Kidney (tissue), 14 donors: ENCODE data around the gene ZNF24. TPM values are rescaled to one million over a fixed set of nuclear protein-coding genes. Genes with fewer than 3 reads are reported as not detected.

Source experiments
- DNase-seq, 5 donors: peaks; one replicate each; pipeline ENCODE4 v3.0.0-alpha.2; 2013 to 2020
- FAIRE-seq: peaks from 2 replicates; lab custom pipeline; 2012; peaks lifted over from hg19 to GRCh38; lab: Jason Lieb, UNC
- H3K27ac ChIP-seq, 2 donors: one replicate each; pipeline ENCODE4 v1.7.0; 2013; ENCODE audit warnings: low read depth in 2 of 2, low read length in 2 of 2, inconsistent platforms in 1 of 2
- H3K27me3 ChIP-seq: one replicate; pipeline ENCODE4 v1.7.1; 2013; ENCODE audit warnings: low read length, inconsistent platforms; ENCODE audit not compliant: control insufficient read depth, insufficient read depth
- H3K36me3 ChIP-seq, 3 donors: one replicate each; pipeline versions ENCODE4 v1.7.0 to v1.7.1; 2013; ENCODE audit warnings: low read length in 3 of 3, control low read depth in 1 of 3, inconsistent platforms in 1 of 3; ENCODE audit not compliant: insufficient read depth in 3 of 3, control insufficient read depth in 2 of 3
- H3K4me1 ChIP-seq, 3 donors: one replicate each; pipeline versions ENCODE4 v1.7.0 to v1.7.1; 2013; ENCODE audit warnings: low read length in 3 of 3, inconsistent platforms in 1 of 3, low read depth in 1 of 3; ENCODE audit not compliant: control insufficient read depth in 2 of 3, insufficient read depth in 2 of 3
- H3K4me3 ChIP-seq, 3 donors: one replicate each; pipeline versions ENCODE4 v1.7.0 to v1.8.1; 2013; ENCODE audit warnings: low read length in 3 of 3, control low read depth in 1 of 3, inconsistent platforms in 1 of 3
- H3K9ac ChIP-seq, 3 donors: one replicate each; pipeline versions ENCODE4 v1.7.0 to v1.7.1; 2013; ENCODE audit warnings: low read length in 3 of 3, control low read depth in 1 of 3, inconsistent platforms in 1 of 3
- H3K9me3 ChIP-seq, 3 donors: one replicate each; pipeline versions ENCODE4 v1.7.0 to v1.7.1; 2013; ENCODE audit warnings: low read length in 3 of 3, control low read depth in 1 of 3, inconsistent platforms in 1 of 3; ENCODE audit not compliant: control insufficient read depth in 2 of 3, insufficient read depth in 1 of 3
- CTCF ChIP-seq: IDR thresholded peaks from 3 replicates; pipeline ENCODE4 v1.5.1; 2012; ENCODE audit warnings: mild to moderate bottlenecking, moderate library complexity, borderline replicate concordance; ENCODE audit not compliant: insufficient read depth; ENCODE audit errors: extremely low read depth
- intact Hi-C: fragments of 100-400 bp; cut with DNase I; formaldehyde crosslinking; loops from one replicate; pipeline ENCODE4 v1.11.1; 2022
- polyA plus RNA-seq: library from polyadenylated mRNA; stranded (reverse); fragments of 350-450 nt; fragmentation: Illumina TruSeq; extraction: RNeasy Lipid Tissue Mini Kit (QIAGEN cat#74804); gene quantifications from one replicate; pipeline ENCODE4 v1.2.3, GENCODE V29; 2014; ENCODE audit warnings: low read depth, low replicate concordance; ENCODE audit not compliant: insufficient read depth
- total RNA-seq: library from RNA; stranded (reverse); fragmentation: NEBNext Ultra II Directional; extraction: Animal tissue kit (Norgen Biotek cat#: 25700); gene quantifications from one replicate; pipeline ENCODE4 v1.2.1, GENCODE V29; 2021
- donor health status: control.
- donor health status: control.
- donor health status: control.
- donor health status: control.
- donor health status: control.
- donor health status: DM: yes; HTN: yes; CAD: no.
- donor health status: Normal renal cell carcinoma (clear cell type).

The ZNF24 gene
- total and polyA plus RNA-seq, 2 donors from 2014 or later, result 14.3 to 55.5 TPM

- Histone ChIP-seq H3K9me3 (no peaks in the 10 kb centered on the region), H3K27ac (no peak overlapping the region), H3K36me3 (no peaks in the 10 kb centered on the region), H3K4me3 (no peak overlapping the region), H3K4me1 (peaks cover 0 to 6% (median 0%) of the 10 kb centered on the region in 3 donors), H3K9ac (no peak overlapping the region), H3K27me3 (no peaks in the 10 kb centered on the region)
- FAIRE-seq, result no peak
- peak; percentile 85 for TF ChIP-seq CTCF
- intact Hi-C loops, result no loop called here
- peak in 4 of 5 donors; percentile 72 to 92 (median 80) for DNase-seq
Observed at GRCh38 chr18:35386600-35387100, 42.4 kb upstream of the ZNF24 start.

GRCh38 chr18:35383136-35383535 lies 38.9 kb upstream of the ZNF24 start:
- no peaks in the 10 kb centered on the region for H3K27me3 ChIP-seq
- no peaks in the 10 kb centered on the region for H3K36me3 ChIP-seq
- FAIRE-seq (no peak), DNase-seq (no peak)
- peaks cover 0 to 6% (median 0%) of the 10 kb centered on the region in 3 donors for H3K4me1 ChIP-seq
- intact Hi-C loops, result no loop called here
- H3K9me3 ChIP-seq, result no peaks in the 10 kb centered on the region
- no peak for TF ChIP-seq CTCF
- no peak overlapping the region for H3K27ac ChIP-seq
- H3K9ac ChIP-seq, result no peak overlapping the region
- no peak overlapping the region for H3K4me3 ChIP-seq

- intact Hi-C loops, result no loop called here
- DNase-seq (no peak), FAIRE-seq (no peak)
- Histone ChIP-seq H3K27ac (no peak overlapping the region), H3K9me3 (no peaks in the 10 kb centered on the region), H3K9ac (no peak overlapping the region), H3K4me3 (no peak overlapping the region), H3K4me1 (peaks cover 0 to 3% (median 0%) of the 10 kb centered on the region in 3 donors), H3K36me3 (no peaks in the 10 kb centered on the region), H3K27me3 (no peaks in the 10 kb centered on the region)
- no peak for TF ChIP-seq CTCF
Observed at GRCh38 chr18:35379421-35379820, 35.2 kb upstream of the ZNF24 start.

GRCh38 chr18:35378574-35378896 lies 34.3 kb upstream of the ZNF24 start:
- no peak for DNase-seq
- Histone ChIP-seq H3K4me3 (no peak overlapping the region), H3K9me3 (no peaks in the 10 kb centered on the region), H3K4me1 (peaks cover 0 to 3% (median 0%) of the 10 kb centered on the region in 3 donors), H3K27me3 (no peaks in the 10 kb centered on the region), H3K36me3 (no peaks in the 10 kb centered on the region), H3K27ac (no peak overlapping the region), H3K9ac (no peak overlapping the region)
- no peak for FAIRE-seq
- intact Hi-C loops, result no loop called here
- TF ChIP-seq CTCF, result no peak
